ENCODE data around the gene MEF2C. TPM values are rescaled to one million over a fixed set of nuclear protein-coding genes. Genes with fewer than 3 reads are reported as not detected.

MEF2C gene
- total and polyA plus RNA-seq, 2 of the 13 experiments (the other 11 are each of a cell fraction or from before 2014, with no cell fraction given) = 0.02 TPM; not detected in 1

DNA sequence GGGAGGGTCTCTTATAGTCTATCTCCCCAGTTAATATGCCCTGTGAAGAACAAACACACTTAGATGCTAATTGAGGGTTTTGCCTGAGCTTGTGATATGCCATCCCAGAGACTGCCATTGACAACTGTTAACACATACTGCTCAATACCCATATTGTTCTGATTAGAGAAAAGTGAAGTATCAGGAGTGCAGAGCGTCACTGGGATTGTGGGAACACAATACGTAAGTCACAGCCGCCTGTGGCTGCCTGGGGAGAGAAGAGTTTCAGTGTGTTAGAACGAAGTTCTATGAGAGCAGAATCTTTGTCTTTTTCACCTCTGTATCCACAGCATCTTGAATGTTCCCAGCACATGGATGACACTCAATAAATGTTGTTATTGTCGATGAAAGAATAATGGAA is 110.2 kb downstream of the MEF2C start (continued):
- TF ChIP-seq, protein P1, sequence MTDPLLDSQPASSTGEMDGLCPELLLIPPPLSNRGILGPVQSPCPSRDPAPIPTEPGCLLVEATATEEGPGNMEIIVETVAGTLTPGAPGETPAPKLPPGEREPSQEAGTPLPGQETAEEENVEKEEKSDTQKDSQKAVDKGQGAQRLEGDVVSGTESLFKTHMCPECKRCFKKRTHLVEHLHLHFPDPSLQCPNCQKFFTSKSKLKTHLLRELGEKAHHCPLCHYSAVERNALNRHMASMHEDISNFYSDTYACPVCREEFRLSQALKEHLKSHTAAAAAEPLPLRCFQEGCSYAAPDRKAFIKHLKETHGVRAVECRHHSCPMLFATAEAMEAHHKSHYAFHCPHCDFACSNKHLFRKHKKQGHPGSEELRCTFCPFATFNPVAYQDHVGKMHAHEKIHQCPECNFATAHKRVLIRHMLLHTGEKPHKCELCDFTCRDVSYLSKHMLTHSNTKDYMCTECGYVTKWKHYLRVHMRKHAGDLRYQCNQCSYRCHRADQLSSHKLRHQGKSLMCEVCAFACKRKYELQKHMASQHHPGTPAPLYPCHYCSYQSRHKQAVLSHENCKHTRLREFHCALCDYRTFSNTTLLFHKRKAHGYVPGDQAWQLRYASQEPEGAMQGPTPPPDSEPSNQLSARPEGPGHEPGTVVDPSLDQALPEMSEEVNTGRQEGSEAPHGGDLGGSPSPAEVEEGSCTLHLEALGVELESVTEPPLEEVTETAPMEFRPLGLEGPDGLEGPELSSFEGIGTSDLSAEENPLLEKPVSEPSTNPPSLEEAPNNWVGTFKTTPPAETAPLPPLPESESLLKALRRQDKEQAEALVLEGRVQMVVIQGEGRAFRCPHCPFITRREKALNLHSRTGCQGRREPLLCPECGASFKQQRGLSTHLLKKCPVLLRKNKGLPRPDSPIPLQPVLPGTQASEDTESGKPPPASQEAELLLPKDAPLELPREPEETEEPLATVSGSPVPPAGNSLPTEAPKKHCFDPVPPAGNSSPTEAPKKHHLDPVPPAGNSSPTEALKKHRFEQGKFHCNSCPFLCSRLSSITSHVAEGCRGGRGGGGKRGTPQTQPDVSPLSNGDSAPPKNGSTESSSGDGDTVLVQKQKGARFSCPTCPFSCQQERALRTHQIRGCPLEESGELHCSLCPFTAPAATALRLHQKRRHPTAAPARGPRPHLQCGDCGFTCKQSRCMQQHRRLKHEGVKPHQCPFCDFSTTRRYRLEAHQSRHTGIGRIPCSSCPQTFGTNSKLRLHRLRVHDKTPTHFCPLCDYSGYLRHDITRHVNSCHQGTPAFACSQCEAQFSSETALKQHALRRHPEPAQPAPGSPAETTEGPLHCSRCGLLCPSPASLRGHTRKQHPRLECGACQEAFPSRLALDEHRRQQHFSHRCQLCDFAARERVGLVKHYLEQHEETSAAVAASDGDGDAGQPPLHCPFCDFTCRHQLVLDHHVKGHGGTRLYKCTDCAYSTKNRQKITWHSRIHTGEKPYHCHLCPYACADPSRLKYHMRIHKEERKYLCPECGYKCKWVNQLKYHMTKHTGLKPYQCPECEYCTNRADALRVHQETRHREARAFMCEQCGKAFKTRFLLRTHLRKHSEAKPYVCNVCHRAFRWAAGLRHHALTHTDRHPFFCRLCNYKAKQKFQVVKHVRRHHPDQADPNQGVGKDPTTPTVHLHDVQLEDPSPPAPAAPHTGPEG (CRISPR knock-in tag; IDR thresholded peaks at IDR 0.05) = no peak
- no peak for TF ChIP-seq RCOR2 (CRISPR knock-in tag; IDR thresholded peaks at IDR 0.05)
- TF ChIP-seq, protein P2, sequence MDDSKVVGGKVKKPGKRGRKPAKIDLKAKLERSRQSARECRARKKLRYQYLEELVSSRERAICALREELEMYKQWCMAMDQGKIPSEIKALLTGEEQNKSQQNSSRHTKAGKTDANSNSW (CRISPR knock-in tag; IDR thresholded peaks at IDR 0.05; ENCODE audit: borderline replicate concordance) = no peak
- no peak for TF ChIP-seq ZNF317 (CRISPR knock-in tag; IDR thresholded peaks at IDR 0.05)
- TF ChIP-seq ZNF329 (CRISPR knock-in tag; IDR thresholded peaks at IDR 0.05; ENCODE audit: low read depth) = no peak
- TF ChIP-seq TCF7L2 (IDR thresholded peaks at IDR 0.05; ENCODE audit: low read depth, low read length) = no peak
- TF ChIP-seq SRSF9 (IDR thresholded peaks at IDR 0.05; ENCODE audit: borderline replicate concordance, insufficient read depth, low read depth, low read length, poor library complexity, severe bottlenecking) = no peak
- no peak for TF ChIP-seq RBM39 (IDR thresholded peaks at IDR 0.05; ENCODE audit: low read depth, low read length, poor library complexity, severe bottlenecking)
- no peak for TF ChIP-seq POLR2AphosphoS5 (IDR thresholded peaks at IDR 0.05; ENCODE audit: low read depth, low read length)
